GM23248 (cell line): ENCODE results near the gene PEAK1. TPM values are rescaled to one million over a fixed set of nuclear protein-coding genes. Genes with fewer than 3 reads are reported as not detected.
A peak's percentile ranks its signal among the peaks of the same experiment; 100 is the strongest.

Experiments used
- DNase-seq: peaks from one replicate; pipeline ENCODE4 v3.0.0-alpha.2; 2015
- H2AFZ ChIP-seq: fragments of 200-600 bp; sonication (generic); 2 replicates; pipeline ENCODE4 v1.6.1; 2016; ENCODE audit warnings: antibody characterized with exemption
- H3F3A ChIP-seq: fragments of 200-600 bp; sonication (generic); 2 replicates; pipeline ENCODE4 v1.6.1; 2016; ENCODE audit warnings: mild to moderate bottlenecking, antibody characterized with exemption, mixed run types; ENCODE audit not compliant: insufficient read depth
- H3K27ac ChIP-seq: fragments of 200-600 bp; sonication (generic); 2 replicates; pipeline ENCODE4 v1.5.1; 2016; ENCODE audit warnings: mild to moderate bottlenecking
- H3K27me3 ChIP-seq: fragments of 200-600 bp; sonication (generic); replicated peaks from 2 replicates; pipeline ENCODE4 v1.6.1; 2016; ENCODE audit warnings: mild to moderate bottlenecking; ENCODE audit not compliant: insufficient read depth
- H3K36me3 ChIP-seq: fragments of 200-600 bp; sonication (generic); 2 replicates; pipeline ENCODE4 v1.6.1; 2016; ENCODE audit warnings: low read depth, mild to moderate bottlenecking
- H3K4me1 ChIP-seq: fragments of 200-600 bp; sonication (generic); 2 replicates; pipeline ENCODE4 v1.6.1; 2016; ENCODE audit warnings: mild to moderate bottlenecking; ENCODE audit not compliant: insufficient read depth
- H3K4me2 ChIP-seq: fragments of 200-600 bp; sonication (generic); one replicate; pipeline ENCODE4 v1.6.1; 2016; ENCODE audit warnings: mild to moderate bottlenecking; ENCODE audit not compliant: unreplicated experiment
- H3K4me3 ChIP-seq: fragments of 200-600 bp; sonication (generic); 2 replicates; pipeline ENCODE4 v1.5.1; 2016; ENCODE audit warnings: mild to moderate bottlenecking
- H3K79me2 ChIP-seq: fragments of 200-600 bp; sonication (generic); 2 replicates; pipeline ENCODE4 v1.6.1; 2016; ENCODE audit warnings: mild to moderate bottlenecking; ENCODE audit not compliant: insufficient read depth
- H3K9ac ChIP-seq: fragments of 200-600 bp; sonication (generic); 2 replicates; pipeline ENCODE4 v1.6.1; 2016; ENCODE audit warnings: mild to moderate bottlenecking
- H3K9me2 ChIP-seq: fragments of 200-600 bp; sonication (generic); 2 replicates; pipeline ENCODE4 v1.6.1; 2016; ENCODE audit warnings: mixed run types, mild to moderate bottlenecking, moderate library complexity; ENCODE audit not compliant: insufficient read depth
- H3K9me3 ChIP-seq: fragments of 200-600 bp; sonication (generic); one replicate; pipeline ENCODE4 v1.6.1; 2017; ENCODE audit warnings: low read depth
- H4K20me1 ChIP-seq: fragments of 200-600 bp; sonication (generic); 2 replicates; pipeline ENCODE4 v1.6.0; 2016; ENCODE audit not compliant: insufficient read depth
- EZH2 ChIP-seq: fragments of 200-600 bp; sonication (generic); IDR thresholded peaks from 2 replicates; pipeline ENCODE4 v1.6.1; 2018; ENCODE audit warnings: antibody characterized with exemption, mild to moderate bottlenecking; ENCODE audit not compliant: insufficient read depth, poor library complexity, severe bottlenecking
- EZH2phosphoT487 ChIP-seq: fragments of 200-600 bp; sonication (generic); IDR thresholded peaks from 2 replicates; pipeline ENCODE4 v1.6.1; 2018; ENCODE audit warnings: antibody characterized with exemption, moderate library complexity, mild to moderate bottlenecking, low read depth; ENCODE audit not compliant: insufficient read depth
- WGBS, 2 experiments: methylation state at CpG; one replicate each; pipeline ENCODE4 v1.1.6; 2015 to 2017; ENCODE audit warnings: low lambda C conversion rate in 2 of 2, low coverage in 1 of 2; ENCODE audit errors: missing lambda C conversion rate in 2 of 2; 5-methylcytosine and 5-hydroxymethylcytosine counted together
- in situ Hi-C: fragments of 300-500 bp; cut with MboI; formaldehyde crosslinking; loops from 2 replicates; pipeline ENCODE4 v1.15.0; 2020
- polyA plus RNA-seq: library from polyadenylated mRNA; unstranded; fragments of >200 nt; fragmentation: Nextera tagmentation; extraction: Ambion mirVana; gene quantifications from 2 replicates; pipeline ENCODE4 v1.2.1, GENCODE V29; 2016
- total RNA-seq: library from RNA; depleted of rRNA; stranded (reverse); fragments of >200 nt; shearing (Covaris generic); gene quantifications from 2 replicates; pipeline ENCODE4 v1.2.3, GENCODE V29; 2014

The PEAK1 gene
- total and polyA plus RNA-seq, 2 experiments from 2014 or later = 22.4 to 74.5 TPM

- TF ChIP-seq EZH2phosphoT487 (no peak), EZH2 (no peak)
- Histone ChIP-seq H3K9ac (no peak overlapping the region), H3K4me1 (peaks cover 46% of the 10 kb centered on the region), H3F3A (peaks cover 61% of the 10 kb centered on the region), H3K4me2 (no peak overlapping the region), H3K9me2 (no peaks in the 10 kb centered on the region), H4K20me1 (no peaks in the 10 kb centered on the region), H3K27me3 (no peaks in the 10 kb centered on the region), H3K9me3 (no peaks in the 10 kb centered on the region), H3K36me3 (peaks cover 5% of the 10 kb centered on the region; the same call in 1 of the 2 replicates), H3K79me2 (peaks cover 4% of the 10 kb centered on the region; the same call in 1 of the 2 replicates), H3K4me3 (no peak overlapping the region), H2AFZ (no peak overlapping the region), H3K27ac (no peak overlapping the region)
- in situ Hi-C loops = no loop called here
- DNase-seq = no peak
- 73 to 85% methylated on average over 2 of the region's 2 CpGs for WGBS, 2 experiments
These were observed 271.7 kb downstream of the PEAK1 start for GRCh38 chr15:77148191-77148590.

GRCh38 chr15:77145370-77145769 is 274.5 kb downstream of the PEAK1 start:
- no peak overlapping the region for H3K9ac ChIP-seq
- DNase-seq = no peak
- no peak overlapping the region; the same call in 1 of the 2 replicates for H3K4me3 ChIP-seq
- in situ Hi-C loops = no loop called here
- H2AFZ ChIP-seq = no peak overlapping the region
- WGBS, 2 experiments = 75 to 90% methylated on average over 1 of the region's 1 CpG
- H3K4me2 ChIP-seq = peak overlapping the region; percentile 51
- peaks cover 87% of the 10 kb centered on the region for H3F3A ChIP-seq
- H3K4me1 ChIP-seq = peaks cover 56% of the 10 kb centered on the region
- no peaks in the 10 kb centered on the region for H3K9me2 ChIP-seq
- no peaks in the 10 kb centered on the region for H4K20me1 ChIP-seq
- H3K36me3 ChIP-seq = peaks cover 21% of the 10 kb centered on the region; the same call in 1 of the 2 replicates
- TF ChIP-seq EZH2phosphoT487 = no peak
- no peak for TF ChIP-seq EZH2
- no peaks in the 10 kb centered on the region for H3K27me3 ChIP-seq
- peak overlapping the region; percentile 95 for H3K27ac ChIP-seq
- peaks cover 17% of the 10 kb centered on the region; the same call in 1 of the 2 replicates for H3K79me2 ChIP-seq
- H3K9me3 ChIP-seq = no peaks in the 10 kb centered on the region

- peak; percentile 94 for TF ChIP-seq EZH2phosphoT487
- TF ChIP-seq EZH2 = no peak
- no peaks in the 10 kb centered on the region for H4K20me1 ChIP-seq
- in situ Hi-C loops = no loop called here
- H3K4me1 ChIP-seq = peaks cover 56% of the 10 kb centered on the region
- no peaks in the 10 kb centered on the region for H3K27me3 ChIP-seq
- H3K4me3 ChIP-seq = peak overlapping the region; percentile 48
- WGBS, 2 experiments = 23 to 27% methylated on average over 4 of the region's 4 CpGs
- peak; percentile 93 for DNase-seq
- H3K4me2 ChIP-seq = peak overlapping the region; percentile 77
- H3K9ac ChIP-seq = peak overlapping the region; percentile 60
- H3F3A ChIP-seq = peaks cover 90% of the 10 kb centered on the region
- H3K79me2 ChIP-seq = peaks cover 23% of the 10 kb centered on the region; the same call in 1 of the 2 replicates
- no peaks in the 10 kb centered on the region for H3K9me2 ChIP-seq
- H3K36me3 ChIP-seq = peaks cover 26% of the 10 kb centered on the region; the same call in 1 of the 2 replicates
- peak overlapping the region; percentile 95 for H3K27ac ChIP-seq
- no peaks in the 10 kb centered on the region for H3K9me3 ChIP-seq
- no peak overlapping the region for H2AFZ ChIP-seq
These were observed 275.3 kb downstream of the PEAK1 start for GRCh38 chr15:77144492-77145070.

GRCh38 chr15:77144026-77144425 is 275.9 kb downstream of the PEAK1 start:
- peaks cover 85% of the 10 kb centered on the region for H3F3A ChIP-seq
- DNase-seq = peak; percentile 71
- no peak overlapping the region for H2AFZ ChIP-seq
- H4K20me1 ChIP-seq = no peaks in the 10 kb centered on the region
- H3K4me2 ChIP-seq = peak overlapping the region; percentile 77
- H3K27ac ChIP-seq = peak overlapping the region; percentile 95
- H3K36me3 ChIP-seq = peaks cover 21% of the 10 kb centered on the region; the same call in 1 of the 2 replicates
- peak overlapping the region; percentile 60 for H3K9ac ChIP-seq
- peaks cover 26% of the 10 kb centered on the region for H3K79me2 ChIP-seq
- H3K4me1 ChIP-seq = peaks cover 56% of the 10 kb centered on the region
- WGBS, 2 experiments = 61 to 70% methylated on average over 2 of the region's 2 CpGs
- no peaks in the 10 kb centered on the region for H3K27me3 ChIP-seq
- in situ Hi-C loops = no loop called here
- peak overlapping the region; percentile 48 for H3K4me3 ChIP-seq
- H3K9me2 ChIP-seq = no peaks in the 10 kb centered on the region
- H3K9me3 ChIP-seq = no peaks in the 10 kb centered on the region
- TF ChIP-seq EZH2phosphoT487 = no peak
- no peak for TF ChIP-seq EZH2
